ENCODE measurements around the gene WNT11.

WNT11 gene

GRCh38 chr11:76218449-76219178, 12.3 kb upstream of the WNT11 start:
- no peak for DNase-seq (ENCODE audit: low spot score)

GRCh38 chr11:76217653-76218160, 11.4 kb upstream of the WNT11 start:
- DNase-seq (ENCODE audit: low spot score) = no peak

- DNase-seq (ENCODE audit: low spot score) = no peak
Observed at GRCh38 chr11:76216536-76217325, 10.4 kb upstream of the WNT11 start.

- peak; percentile 78 for DNase-seq (ENCODE audit: low spot score)
Observed at GRCh38 chr11:76215941-76216340, 9.6 kb upstream of the WNT11 start.

- DNase-seq (ENCODE audit: low spot score) = no peak
Observed at GRCh38 chr11:76214968-76215548, 8.8 kb upstream of the WNT11 start.

GRCh38 chr11:76214186-76214585, 7.9 kb upstream of the WNT11 start:
- no peak for DNase-seq (ENCODE audit: low spot score)

GRCh38 chr11:76212086-76213035, 6.1 kb upstream of the WNT11 start:
- no peak for DNase-seq (ENCODE audit: low spot score)

GRCh38 chr11:76210931-76211851, 4.9 kb upstream of the WNT11 start:
- DNase-seq (ENCODE audit: low spot score) = no peak

GRCh38 chr11:76209973-76210930, 4.0 kb upstream of the WNT11 start:
- peak; percentile 78 for DNase-seq (ENCODE audit: low spot score)

- no peak for DNase-seq (ENCODE audit: low spot score)
Observed at GRCh38 chr11:76209375-76209972, 3.2 kb upstream of the WNT11 start.

GRCh38 chr11:76208438-76209374, 2.4 kb upstream of the WNT11 start:
- DNase-seq (ENCODE audit: low spot score) = peak; percentile 79

- DNase-seq (ENCODE audit: low spot score) = peak; percentile 96
Observed at GRCh38 chr11:76207642-76208401, 1.5 kb upstream of the WNT11 start.

- DNase-seq (ENCODE audit: low spot score) = no peak
Observed at GRCh38 chr11:76206077-76206326, 300 bp downstream of the WNT11 start.

- no peak for DNase-seq (ENCODE audit: low spot score)
Observed at GRCh38 chr11:76205252-76206076, 838 bp downstream of the WNT11 start.

GRCh38 chr11:76203937-76204336, 2.4 kb downstream of the WNT11 start:
- no peak for DNase-seq (ENCODE audit: low spot score)

- DNase-seq (ENCODE audit: low spot score) = no peak
Observed at GRCh38 chr11:76203131-76203925, 3.0 kb downstream of the WNT11 start.

Measured in GM03348 (cell line).